Measurements from ENCODE around the gene CEP104.

The CEP104 gene

DNA sequence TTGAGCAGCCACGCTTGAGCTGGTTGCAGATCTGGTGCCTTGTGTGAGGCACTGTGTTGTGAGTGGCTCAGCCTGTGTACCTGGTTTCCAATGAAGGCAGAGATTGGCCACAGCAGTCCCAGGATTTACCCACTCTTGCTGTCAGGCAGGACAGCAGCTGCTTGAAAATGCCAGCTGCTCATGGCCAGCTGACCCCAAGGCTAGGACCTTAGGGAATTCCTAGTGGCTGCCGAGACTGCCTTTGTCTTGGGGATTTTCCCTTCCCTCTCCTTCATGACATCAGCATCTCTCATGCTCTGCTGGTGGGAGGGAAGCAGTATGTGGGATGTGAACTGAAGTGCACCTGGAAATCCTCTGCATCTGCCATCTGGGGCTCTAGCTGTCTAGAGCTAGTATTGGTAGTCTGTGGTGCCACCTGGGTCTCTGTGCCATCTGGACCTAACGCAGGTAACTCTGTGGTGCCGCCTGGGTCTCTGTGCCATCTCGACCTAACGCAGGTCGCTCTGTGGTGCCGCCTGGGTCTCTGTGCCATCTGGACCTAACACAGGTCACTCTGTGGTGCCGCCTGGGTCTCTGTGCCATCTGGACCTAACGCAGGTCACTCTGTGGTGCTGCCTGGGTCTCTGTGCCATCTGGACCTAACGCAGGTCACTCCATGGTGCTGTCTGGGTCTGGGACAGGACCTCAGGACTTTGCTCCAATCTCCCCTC lies 56.9 kb downstream of the CEP104 start:
- DNase-seq (ENCODE audit: low spot score), result no peak

DNA sequence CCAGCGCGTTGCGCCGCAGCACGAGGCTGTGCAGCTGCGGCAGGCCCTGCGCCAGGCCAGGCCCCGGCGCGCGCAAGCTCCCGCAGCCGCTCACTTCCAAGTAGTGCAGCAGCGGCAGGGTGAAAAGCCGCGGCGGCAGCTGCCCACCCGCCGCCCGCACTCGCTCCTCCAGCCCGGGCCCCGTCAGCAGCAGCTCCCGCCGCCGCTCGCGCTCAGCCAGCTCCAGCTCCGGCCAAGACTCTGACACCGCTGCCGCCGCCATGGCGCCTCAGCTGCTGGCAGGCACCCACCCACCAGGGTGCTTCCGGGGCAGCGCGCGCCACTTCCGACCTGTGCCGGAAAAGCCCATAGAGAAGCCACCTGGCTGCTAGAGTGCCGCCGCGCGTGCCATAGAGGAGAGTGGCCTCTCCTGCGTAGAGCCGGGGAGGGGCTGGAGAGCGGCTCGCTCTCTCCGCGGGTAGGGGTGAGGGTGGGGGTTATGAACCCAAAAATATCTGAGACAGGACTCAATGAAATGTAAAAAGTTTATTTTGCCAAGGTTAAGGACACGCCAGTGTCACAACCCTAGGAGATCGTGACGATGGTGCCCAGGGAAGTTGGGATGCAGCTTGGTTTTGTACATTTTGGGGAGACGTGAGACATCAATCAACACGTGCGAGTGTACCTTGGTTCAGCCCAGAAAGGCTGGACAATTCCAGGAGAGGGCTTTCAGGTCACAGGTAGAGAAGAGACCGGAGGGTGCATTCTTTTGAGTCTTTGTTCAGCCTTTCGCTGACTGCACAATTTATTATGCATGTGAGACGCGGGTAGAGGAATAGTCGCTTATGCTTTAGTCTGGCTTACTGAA lies 60.6 kb downstream of the CEP104 start, which contains the start of gene LRRC47:
LRRC47 (minus strand) TSS at position 284 of the 847 bp plus-strand sequence; CDS start at position 262, 22 bp downstream.
- DNase-seq (ENCODE audit: low spot score), result peak; percentile 95

DNA sequence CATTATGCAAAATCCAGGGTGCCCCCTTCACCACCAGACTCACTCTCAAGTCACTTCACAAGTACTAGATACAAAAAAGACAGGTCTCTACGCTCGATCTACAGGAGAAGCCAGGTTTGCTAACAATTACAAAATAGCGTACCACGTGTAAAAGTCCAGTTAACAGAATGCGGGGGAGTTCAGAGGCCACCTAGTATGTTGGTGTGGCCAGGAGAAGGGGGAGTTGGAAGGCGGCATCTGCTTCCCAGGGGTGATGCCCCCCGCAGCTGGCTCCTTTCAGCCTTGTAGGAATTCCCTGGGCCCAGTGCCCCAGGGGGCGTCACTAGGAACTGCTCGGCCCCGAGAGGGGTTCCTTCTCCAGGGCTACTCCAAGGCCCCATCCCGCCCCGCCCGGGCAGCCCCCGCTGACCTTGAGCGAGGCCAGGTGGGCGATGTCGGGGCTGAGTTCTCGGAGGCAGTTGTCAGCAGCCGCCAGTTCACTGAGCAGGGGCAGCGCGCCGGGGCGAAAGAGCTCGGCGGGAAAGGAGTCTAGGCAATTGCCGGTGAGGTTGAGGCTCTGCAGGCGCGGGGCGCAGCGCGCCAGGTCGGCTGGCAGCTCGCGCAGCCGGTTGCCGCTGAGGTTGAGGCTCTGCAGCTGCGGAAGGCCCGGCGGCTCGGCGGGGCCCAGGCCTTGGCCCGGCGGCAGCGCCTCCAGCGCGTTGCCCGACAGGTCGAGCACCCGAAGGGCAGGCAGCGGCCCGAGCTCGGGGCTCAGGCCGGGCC lies 61.4 kb downstream of the CEP104 start:
- no peak for DNase-seq (ENCODE audit: low spot score)

DNA sequence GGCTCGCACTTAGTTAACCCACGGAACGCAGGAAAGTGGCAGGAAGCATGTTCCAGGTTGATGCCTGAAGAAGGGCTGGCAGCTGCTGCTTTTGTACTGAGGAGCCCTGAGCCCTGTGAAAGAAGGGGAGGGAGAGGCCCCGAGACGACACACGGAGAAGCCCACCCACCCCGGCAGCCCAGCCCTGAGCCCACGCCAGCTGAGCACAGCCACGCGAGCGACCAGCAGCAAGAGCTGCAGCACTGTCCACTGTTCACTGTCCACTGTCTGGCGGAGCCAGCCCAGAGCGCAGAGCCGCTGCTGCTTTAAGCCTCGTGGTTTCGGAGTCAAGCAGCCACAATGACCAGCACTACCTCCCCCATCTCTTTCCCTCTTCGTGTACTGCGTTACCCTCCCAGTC lies 66.1 kb downstream of the CEP104 start:
- no peak for DNase-seq (ENCODE audit: low spot score)

DNA sequence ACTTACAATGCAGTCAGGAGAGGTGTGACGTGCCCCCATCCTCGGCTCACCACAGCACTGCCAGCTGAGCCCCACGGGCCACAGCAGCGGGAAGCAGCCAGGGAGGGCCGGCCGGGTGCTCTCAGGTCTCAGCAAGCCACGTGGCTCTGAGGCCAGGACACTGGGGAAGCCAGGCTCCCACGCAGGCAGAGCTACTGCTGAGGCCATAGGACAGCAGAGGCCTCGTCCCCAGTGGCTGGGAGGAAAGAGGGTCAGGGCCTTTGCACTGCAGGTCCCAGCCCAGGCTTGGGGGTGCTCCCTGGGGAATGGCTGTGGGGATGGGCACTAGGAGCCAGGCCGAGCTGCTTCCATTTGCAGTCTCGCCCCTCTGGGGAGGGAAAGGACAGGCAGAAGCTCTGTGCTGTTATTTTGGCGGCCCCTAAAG lies 66.5 kb downstream of the CEP104 start:
- DNase-seq (ENCODE audit: low spot score), result no peak

DNA sequence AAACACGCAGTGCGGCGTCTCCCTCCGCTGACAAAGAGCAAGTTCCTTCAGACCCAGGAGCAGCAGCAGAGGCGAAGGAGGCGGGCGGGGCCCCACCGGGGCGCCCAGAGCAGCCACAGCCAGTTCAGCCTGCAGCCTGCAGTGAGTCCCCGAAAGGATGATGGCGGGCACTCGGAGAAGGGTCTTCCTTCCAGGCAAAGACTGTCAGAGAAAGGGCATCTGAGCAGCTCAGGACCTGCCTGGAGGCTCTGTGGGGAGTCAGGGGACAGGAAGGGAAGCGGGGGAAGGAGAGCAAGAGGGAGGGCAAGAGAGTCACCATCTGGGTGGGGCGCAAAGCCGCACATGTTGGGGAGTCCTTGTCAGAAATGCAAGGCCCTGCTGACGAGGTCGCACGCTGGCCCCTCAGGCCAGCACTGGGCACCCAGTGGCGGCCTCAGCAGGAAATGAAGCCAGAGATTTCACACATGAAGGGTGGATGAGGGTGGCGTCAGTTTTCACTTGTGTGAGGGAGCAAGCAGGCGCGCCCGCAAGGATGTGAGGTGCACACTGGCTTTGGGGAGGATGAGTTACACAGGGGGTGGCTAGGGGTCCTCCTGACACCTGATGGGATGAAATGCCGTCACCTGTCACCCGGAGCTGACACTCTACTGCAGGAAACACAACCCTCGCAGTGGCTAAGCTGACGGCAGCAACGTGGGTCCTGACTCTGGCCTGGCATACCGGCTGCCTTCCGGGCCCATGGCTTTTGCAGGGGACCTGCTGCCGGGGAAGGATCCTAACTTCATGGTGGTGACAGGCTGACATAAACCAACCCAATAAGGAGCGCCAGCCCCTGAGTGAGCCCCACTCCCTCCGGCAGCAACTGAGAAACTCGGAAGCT lies 67.3 kb downstream of the CEP104 start:
- no peak for DNase-seq (ENCODE audit: low spot score)

DNA sequence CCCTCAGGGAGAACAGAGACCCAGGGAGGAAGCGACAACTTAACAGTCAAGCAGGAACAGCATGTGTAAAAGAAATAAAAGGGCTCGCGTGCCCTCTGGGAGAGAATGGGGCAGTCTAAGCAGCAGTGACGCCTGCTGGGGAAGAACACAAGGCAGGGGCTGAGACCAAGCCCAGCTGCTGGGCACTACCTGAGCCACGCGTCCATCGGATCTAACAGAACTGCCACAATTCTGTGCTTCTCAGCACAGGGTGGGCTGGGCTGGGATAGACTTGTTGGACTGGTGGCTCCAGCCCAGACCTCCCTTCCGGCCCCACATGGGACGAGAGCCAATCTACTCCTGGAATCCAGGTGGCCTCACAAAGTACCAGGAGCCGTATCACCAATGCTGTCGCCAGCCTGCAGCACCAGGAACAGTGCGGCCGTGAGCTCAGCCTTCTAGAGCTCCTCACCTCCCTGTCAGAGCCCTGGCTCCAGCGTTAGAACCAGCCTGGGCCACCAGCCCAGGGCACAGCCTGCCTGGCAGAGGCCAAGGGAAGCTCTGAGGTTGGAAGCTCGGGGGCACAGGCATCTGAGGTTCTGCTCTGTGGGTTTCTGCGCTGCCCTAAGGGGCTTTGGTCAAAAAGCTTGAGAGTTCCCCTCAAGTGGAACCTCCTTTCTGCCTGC lies 68.1 kb downstream of the CEP104 start:
- DNase-seq (ENCODE audit: low spot score), result no peak

DNA sequence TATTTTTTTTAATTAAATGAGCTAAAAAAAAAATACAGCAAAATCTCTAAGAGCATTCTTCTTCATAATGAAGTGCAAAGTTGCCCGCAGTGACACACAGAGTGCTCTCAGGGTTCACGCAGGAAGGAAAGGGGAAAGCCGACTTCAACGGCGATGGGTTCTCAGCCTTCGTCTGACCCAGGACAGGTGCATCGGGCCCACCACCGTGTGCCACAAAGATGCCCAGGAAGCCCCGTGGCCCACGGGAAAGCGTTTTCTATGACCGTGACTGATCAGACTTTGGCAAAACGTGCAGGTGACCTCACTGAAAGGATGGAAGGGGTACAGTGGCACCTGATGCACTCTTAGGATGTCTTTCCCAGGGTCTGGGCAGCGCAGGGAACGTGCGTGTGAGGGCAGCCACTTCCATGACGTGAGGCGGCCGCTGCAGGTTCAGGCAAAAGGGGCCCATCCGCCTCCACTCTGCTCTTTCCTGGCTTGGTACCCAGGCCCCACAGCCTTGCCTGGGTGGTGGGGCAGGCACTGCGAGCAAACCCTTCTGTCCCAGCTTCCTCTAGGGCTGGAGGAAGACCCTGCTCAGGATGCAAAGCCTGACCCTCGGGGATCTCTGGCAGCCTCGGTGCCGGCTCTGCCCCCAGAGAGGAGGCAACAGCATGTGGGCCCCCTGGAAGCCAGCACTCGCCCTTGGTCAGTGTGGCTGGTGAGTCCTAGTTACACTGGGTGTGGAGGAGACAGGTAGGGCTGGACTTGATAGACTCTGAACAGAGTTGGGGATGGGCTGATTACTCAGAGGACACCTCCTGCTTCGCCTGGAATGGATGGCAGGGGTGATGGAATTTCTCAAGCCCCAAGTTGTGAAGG lies 69.0 kb downstream of the CEP104 start:
- no peak for DNase-seq (ENCODE audit: low spot score)

DNA sequence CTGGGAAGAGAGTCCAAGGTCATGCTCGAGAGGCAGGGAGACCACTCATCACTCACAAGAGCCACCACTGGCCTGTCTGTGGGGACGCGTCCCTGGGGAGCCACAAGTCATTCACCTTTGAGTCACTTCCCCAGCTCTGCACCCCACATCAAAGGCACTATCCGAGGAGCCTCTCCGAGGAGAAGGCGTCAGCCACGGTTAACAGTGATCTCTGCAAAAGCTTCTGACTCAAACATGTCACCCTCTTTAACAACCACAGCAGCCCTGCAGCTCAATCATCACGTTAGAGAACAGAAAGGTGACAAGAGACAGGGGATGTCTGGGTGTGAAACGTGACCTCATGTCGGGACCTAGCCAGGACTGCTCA lies 69.7 kb downstream of the CEP104 start:
- DNase-seq (ENCODE audit: low spot score), result no peak

DNA sequence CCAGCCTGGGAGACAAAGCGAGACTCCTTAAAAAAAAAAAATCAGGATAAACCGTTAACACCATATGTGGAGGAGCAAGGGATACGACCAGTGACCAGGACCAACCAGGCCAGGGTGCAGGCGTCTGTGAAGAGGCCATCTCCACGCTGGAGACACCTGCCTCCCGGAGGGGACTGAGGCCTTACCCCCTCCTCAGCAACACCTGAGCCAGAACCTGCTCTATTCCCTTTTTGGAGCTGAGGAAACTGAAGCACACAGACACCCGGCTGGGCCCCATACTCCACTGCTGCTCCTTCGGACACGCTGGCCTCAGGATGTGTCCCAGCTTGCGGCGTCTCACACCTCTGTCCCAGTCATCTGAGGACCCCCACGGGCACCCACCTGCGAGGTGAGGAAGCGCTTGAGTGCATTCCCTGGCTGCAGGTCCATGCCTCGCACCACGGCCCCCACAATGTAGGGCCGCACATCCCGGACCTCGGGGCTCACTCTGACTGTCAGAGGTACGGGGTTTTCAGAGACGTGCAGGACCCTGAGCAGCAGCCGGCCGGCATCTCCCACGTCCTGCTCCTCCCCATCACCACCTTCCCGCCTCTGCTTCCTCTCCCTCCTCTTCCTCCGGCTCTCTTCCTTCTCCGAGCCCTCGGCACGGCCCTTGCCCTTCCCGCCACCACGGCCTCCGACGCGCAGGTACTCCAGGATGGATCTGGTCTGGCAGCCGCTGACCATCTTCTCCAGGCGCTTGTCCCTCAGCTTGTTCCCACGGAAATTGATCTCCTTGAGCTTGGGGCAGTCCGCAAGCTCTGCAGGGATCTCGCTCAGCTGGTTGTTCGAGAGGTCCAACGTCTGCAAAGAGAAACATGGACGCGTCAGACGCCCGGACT lies 70.3 kb downstream of the CEP104 start:
- no peak for DNase-seq (ENCODE audit: low spot score)

DNA sequence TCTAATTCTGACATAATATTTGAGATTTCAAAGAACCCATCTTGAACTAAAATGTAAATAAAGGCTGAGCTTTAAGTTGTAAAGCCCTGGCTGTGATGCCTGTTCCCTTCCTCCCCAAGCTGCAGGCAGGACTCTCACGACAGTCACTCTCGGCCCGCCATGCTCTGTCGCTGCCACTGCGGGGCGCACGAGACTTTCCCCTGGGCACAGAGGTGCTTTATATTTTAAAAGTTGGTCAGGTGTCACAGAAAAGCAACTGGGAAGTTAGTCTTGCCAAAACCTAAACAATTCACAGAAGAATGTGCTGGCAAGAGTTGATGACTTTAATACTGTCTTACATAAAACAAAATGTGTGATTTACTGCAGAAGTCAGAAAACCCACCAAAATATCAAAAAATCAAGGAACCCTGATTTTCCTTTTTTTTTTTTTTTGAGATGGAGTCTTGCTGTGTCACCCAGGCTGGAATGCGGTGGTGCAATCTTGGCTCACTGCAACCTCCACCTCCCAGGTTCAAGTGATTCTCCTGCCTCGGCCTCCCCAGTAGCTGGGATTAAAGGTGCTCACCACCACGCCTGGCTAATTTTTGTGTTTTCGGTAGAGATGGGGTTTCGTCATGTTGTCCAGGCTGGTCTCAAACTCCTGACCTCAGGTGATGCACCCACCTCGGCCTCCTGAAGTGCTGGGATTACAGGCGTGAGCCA lies 71.4 kb downstream of the CEP104 start:
- no peak for DNase-seq (ENCODE audit: low spot score)

DNA sequence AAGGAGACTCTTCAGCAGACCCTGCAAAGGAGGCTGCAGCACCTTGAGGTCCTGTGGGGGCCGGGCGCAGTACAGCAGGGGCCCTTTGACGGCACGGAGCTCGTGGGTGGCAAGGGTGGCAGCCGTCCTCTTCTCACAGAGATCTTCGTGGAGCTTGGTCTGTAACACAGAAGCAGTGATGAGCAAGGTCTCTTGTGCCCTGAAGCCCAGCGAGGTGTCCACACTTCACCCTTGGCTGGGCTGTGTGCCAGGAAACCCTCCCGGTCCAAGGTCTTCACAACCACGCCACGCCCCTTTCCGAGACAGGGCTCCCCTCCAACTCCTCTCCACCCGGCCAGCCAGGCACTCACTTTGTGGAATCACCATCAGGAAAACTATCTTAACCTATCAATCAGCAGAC lies 72.0 kb downstream of the CEP104 start:
- no peak for DNase-seq (ENCODE audit: low spot score)

DNA sequence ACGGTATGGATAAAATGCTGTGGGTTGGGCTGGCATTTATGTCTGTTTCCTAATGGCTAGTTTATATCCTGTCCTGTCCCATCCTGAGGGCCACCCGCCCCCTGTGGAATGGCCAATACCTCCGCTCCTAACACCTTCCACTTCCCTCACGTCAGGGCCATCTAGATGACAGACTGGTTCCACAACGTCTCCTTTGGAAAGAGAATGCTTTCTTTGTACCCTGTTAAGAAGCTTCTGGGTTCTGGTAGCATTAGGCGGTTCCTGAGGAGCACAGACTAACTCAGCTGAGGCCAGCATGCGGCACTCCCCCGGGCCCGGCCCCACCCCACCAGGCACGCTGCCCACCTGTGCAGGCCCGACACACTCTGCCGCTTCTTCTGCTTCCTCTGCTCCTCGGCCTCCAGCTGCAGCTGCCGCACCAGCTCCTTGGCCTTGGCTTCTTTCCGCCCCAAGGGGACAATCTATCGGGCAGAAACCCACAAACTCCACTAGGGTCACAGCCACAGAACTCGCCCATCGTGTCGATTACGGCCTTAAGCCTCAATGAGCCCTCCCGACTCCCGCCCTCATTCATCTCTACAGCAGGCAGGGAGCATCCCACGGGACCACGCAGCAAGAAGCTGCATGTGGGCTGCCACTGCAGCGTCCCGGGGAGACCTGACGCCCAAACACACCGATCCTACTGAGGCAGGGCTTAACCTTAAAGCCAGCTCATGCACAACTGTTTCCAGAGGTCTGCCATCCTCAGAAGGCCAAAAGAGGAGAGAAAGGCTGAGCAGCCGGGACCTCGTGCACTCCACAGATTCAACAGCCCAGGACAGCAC lies 73.1 kb downstream of the CEP104 start:
- DNase-seq (ENCODE audit: low spot score), result no peak

DNA sequence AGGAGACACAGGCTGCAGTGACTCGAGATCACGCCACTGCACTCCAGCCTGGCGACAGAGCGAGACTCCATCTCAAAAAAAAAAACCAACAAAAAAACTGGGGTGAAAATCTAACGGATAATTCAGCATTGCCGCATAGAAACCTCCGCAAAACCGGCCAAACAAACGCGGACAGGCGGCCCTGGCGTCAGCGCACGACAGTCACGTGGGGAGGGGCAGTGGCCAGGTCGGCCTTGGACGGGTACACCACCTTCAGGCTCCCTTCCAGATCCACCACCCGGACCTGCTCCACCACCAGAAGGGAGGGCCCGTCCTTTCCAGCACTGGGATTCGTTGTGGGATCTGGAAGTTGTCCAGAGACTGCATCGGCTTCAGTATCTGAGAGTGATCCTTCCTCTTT lies 76.1 kb downstream of the CEP104 start:
- no peak for DNase-seq (ENCODE audit: low spot score)

DNA sequence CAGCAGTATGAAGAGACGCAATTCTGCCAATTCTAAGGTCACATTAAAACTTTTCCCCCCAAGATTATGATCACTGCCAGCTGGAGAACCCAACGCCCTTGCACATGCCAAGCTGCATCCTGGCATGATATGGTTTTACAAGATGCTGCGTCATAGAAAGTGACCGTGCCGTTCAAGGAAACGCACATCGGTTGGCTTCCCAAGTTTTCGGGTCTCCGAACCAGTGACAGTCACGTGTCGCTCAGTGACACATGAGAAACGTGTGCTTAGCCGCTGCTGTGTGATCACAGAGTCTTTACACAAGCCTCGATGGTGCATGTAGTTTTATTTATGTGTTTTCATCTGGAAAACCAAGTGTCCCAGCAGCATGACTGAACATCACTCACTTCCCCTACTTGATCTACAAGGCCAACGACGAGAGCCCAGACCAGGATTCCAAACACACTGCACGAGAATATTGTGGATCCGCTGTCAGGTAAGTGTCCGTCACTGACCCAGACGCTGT lies 77.0 kb downstream of the CEP104 start:
- no peak for DNase-seq (ENCODE audit: low spot score)

DNA sequence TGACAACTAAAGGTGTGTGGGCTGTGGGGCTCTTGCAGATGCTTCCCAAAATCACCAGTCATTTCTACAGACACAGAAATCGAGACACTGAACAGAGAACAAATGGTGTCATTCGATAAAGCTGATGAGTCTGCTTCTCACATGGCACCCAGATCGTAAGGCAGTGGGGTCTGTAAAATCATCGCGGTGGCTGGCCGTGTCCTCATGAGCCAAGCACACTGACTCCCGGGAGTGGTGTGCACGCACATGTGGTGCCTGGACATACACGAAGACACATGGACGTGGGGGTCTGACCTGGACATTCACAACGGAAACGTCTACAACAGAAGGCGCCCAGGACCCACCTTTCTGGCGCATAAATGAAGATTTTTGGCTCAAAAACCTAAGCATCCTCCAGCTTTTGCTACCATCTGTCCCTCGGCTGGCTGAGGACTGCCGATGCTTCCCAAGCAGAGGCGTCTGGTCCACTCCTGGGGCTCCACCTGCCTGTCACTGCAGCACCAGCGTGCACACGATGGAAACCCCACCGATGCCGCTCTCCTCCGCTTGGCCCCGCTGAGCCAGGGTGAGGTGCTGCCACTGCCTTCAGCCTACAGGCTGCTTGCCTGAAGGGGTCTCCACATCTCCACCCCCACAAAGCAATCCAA lies 77.6 kb downstream of the CEP104 start:
- DNase-seq (ENCODE audit: low spot score), result no peak
